Suprapubic skin (tissue), 3 donors: Measurements from ENCODE around the gene GNS.

ENCODE experiments used
- CTCF ChIP-seq, 2 donors: fragments of 200-600 bp in 1 of 2; fragments of 450-650 bp in 1 of 2; sonication (generic) in 1 of 2; IDR thresholded peaks; one replicate each; pipeline ENCODE4 v1.5.1; 2016 to 2019; ENCODE audit warnings: antibody characterized with exemption in 2 of 2, mild to moderate bottlenecking in 1 of 2, moderate library complexity in 1 of 2
- POLR2AphosphoS5 ChIP-seq, 3 donors: sonication (generic); formaldehyde crosslinking; IDR thresholded peaks; one replicate each; pipeline ENCODE4 v1.6.1; 2017; ENCODE audit warnings: antibody characterized with exemption in 3 of 3

GRCh38 chr12:64723630-64724029 lies 35.6 kb downstream of the GNS start:
- no peak for TF ChIP-seq CTCF (IDR thresholded peaks at IDR 0.05)
- TF ChIP-seq POLR2AphosphoS5 (IDR thresholded peaks at IDR 0.05) = no peak
